ENCODE data around the gene APOE.
"Not testable (repeated sequence)": the region's sequence is repeated elsewhere in the genome, so short reads cannot be mapped to it uniquely, and the experiment has no call there.

Gene APOE

GRCh38 chr19:44905437-44906160 is at the start of gene APOE:
APOE (plus strand) TSS chr19:44905796; CDS start chr19:44906625, 829 bp downstream.
- H3K27ac ChIP-seq (ENCODE audit: low read depth, low read length): peak within 1 kb of the TSS; percentile 65
- H3K4me3 ChIP-seq (ENCODE audit: low read depth, low read length): peak within 1 kb of the TSS; percentile 95
- H3K36me3 ChIP-seq (ENCODE audit: control insufficient read depth, insufficient read depth, low read length): peaks cover 51% of the 10 kb centered on the region
- H3K4me1 ChIP-seq (ENCODE audit: control insufficient read depth, insufficient read depth, low read length): peaks cover 10% of the 10 kb centered on the region; the same call in 1 of the 2 replicates
- H3K27me3 ChIP-seq (ENCODE audit: control insufficient read depth, insufficient read depth, low read length): no peaks in the 10 kb centered on the region
- peak within 1 kb of the TSS; percentile 92 for H3K9ac ChIP-seq (ENCODE audit: low read length)
- H3K9me3 ChIP-seq (ENCODE audit: control insufficient read depth, insufficient read depth, low read depth, low read length): no peaks in the 10 kb centered on the region

- no peak overlapping the region for H3K9ac ChIP-seq (ENCODE audit: low read length)
- peaks cover 10% of the 10 kb centered on the region; the same call in 1 of the 2 replicates for H3K4me1 ChIP-seq (ENCODE audit: control insufficient read depth, insufficient read depth, low read length)
- peaks cover 57% of the 10 kb centered on the region for H3K36me3 ChIP-seq (ENCODE audit: control insufficient read depth, insufficient read depth, low read length)
- H3K4me3 ChIP-seq (ENCODE audit: low read depth, low read length): no peak overlapping the region
- H3K27ac ChIP-seq (ENCODE audit: low read depth, low read length): no peak overlapping the region
- H3K27me3 ChIP-seq (ENCODE audit: control insufficient read depth, insufficient read depth, low read length): no peaks in the 10 kb centered on the region
- H3K9me3 ChIP-seq (ENCODE audit: control insufficient read depth, insufficient read depth, low read depth, low read length): no peaks in the 10 kb centered on the region
These were observed 49.0 kb upstream of the APOE start for GRCh38 chr19:44856421-44857083.

- Histone ChIP-seq H3K4me1 (ENCODE audit: control insufficient read depth, insufficient read depth, low read length) (peaks cover 10% of the 10 kb centered on the region; the same call in 1 of the 2 replicates), H3K4me3 (ENCODE audit: low read depth, low read length) (no peak overlapping the region), H3K9me3 (ENCODE audit: control insufficient read depth, insufficient read depth, low read depth, low read length) (no peaks in the 10 kb centered on the region), H3K27ac (ENCODE audit: low read depth, low read length) (no peak overlapping the region), H3K9ac (ENCODE audit: low read length) (no peak overlapping the region), H3K27me3 (ENCODE audit: control insufficient read depth, insufficient read depth, low read length) (no peaks in the 10 kb centered on the region), H3K36me3 (ENCODE audit: control insufficient read depth, insufficient read depth, low read length) (peaks cover 56% of the 10 kb centered on the region)
These were observed 47.8 kb upstream of the APOE start for GRCh38 chr19:44857837-44858236.

DNA sequence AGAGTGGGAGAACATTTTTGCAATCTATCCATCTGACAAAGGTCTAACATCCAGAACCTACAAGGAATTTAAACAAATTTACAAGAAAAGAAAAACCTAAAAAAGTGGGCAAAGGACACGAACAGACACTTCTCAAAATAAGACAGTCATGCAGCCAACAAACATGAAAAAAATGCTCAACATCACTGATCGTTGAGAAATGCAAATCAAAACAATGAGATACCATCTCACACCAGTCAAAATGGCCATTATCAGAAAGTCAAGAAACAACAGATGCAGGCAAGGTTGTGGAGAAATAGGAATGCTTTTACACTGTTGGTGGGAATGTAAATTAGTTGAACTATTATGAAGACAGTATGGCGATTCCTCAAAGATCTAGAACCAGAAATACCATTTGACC is 44.0 kb upstream of the APOE start:
- not testable (repeated sequence) for H3K27ac ChIP-seq (ENCODE audit: low read depth, low read length); H3K9me3 ChIP-seq (ENCODE audit: control insufficient read depth, insufficient read depth, low read depth, low read length); H3K27me3 ChIP-seq (ENCODE audit: control insufficient read depth, insufficient read depth, low read length); H3K4me3 ChIP-seq (ENCODE audit: low read depth, low read length); H3K9ac ChIP-seq (ENCODE audit: low read length); H3K4me1 ChIP-seq (ENCODE audit: control insufficient read depth, insufficient read depth, low read length)
- peaks cover 61% of the 10 kb centered on the region for H3K36me3 ChIP-seq (ENCODE audit: control insufficient read depth, insufficient read depth, low read length)

- Histone ChIP-seq H3K36me3 (ENCODE audit: control insufficient read depth, insufficient read depth, low read length) (peaks cover 67% of the 10 kb centered on the region), H3K27ac (ENCODE audit: low read depth, low read length) (no peak overlapping the region), H3K4me3 (ENCODE audit: low read depth, low read length) (no peak overlapping the region), H3K4me1 (ENCODE audit: control insufficient read depth, insufficient read depth, low read length) (no peaks in the 10 kb centered on the region), H3K9ac (ENCODE audit: low read length) (no peak overlapping the region), H3K27me3 (ENCODE audit: control insufficient read depth, insufficient read depth, low read length) (no peaks in the 10 kb centered on the region), H3K9me3 (ENCODE audit: control insufficient read depth, insufficient read depth, low read depth, low read length) (no peaks in the 10 kb centered on the region)
These were observed 41.6 kb upstream of the APOE start for GRCh38 chr19:44863990-44864389.

- H3K9me3 ChIP-seq (ENCODE audit: control insufficient read depth, insufficient read depth, low read depth, low read length): no peaks in the 10 kb centered on the region
- no peaks in the 10 kb centered on the region for H3K4me1 ChIP-seq (ENCODE audit: control insufficient read depth, insufficient read depth, low read length)
- H3K27ac ChIP-seq (ENCODE audit: low read depth, low read length): no peak overlapping the region
- no peak overlapping the region for H3K4me3 ChIP-seq (ENCODE audit: low read depth, low read length)
- H3K36me3 ChIP-seq (ENCODE audit: control insufficient read depth, insufficient read depth, low read length): peaks cover 64% of the 10 kb centered on the region
- H3K27me3 ChIP-seq (ENCODE audit: control insufficient read depth, insufficient read depth, low read length): no peaks in the 10 kb centered on the region
- H3K9ac ChIP-seq (ENCODE audit: low read length): no peak overlapping the region
These were observed 40.3 kb upstream of the APOE start for GRCh38 chr19:44865196-44865767.

DNA sequence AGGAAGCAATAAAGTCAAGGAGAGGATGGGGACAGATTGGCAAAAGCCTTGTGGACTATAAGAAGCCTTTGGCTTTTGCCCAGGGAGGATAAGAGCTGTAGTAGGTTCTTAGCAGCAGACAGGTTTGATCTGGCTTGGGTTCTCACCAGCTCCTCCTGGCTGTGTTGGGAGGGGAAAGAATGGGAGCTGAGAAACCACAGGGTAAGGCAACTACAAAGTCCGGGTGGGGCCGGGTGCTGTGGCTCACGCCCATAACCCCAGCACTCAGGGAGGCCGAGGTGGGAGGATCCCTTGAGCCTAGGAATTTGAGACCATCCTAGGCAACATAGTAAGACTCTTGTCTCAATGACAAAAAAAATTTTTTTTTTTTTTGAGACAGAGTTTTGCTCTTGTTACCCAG is 38.9 kb upstream of the APOE start:
- H3K36me3 ChIP-seq (ENCODE audit: control insufficient read depth, insufficient read depth, low read length): peaks cover 64% of the 10 kb centered on the region
- no peak overlapping the region for H3K27ac ChIP-seq (ENCODE audit: low read depth, low read length)
- no peaks in the 10 kb centered on the region for H3K4me1 ChIP-seq (ENCODE audit: control insufficient read depth, insufficient read depth, low read length)
- H3K4me3 ChIP-seq (ENCODE audit: low read depth, low read length): no peak overlapping the region
- no peaks in the 10 kb centered on the region for H3K9me3 ChIP-seq (ENCODE audit: control insufficient read depth, insufficient read depth, low read depth, low read length)
- H3K27me3 ChIP-seq (ENCODE audit: control insufficient read depth, insufficient read depth, low read length): no peaks in the 10 kb centered on the region
- no peak overlapping the region for H3K9ac ChIP-seq (ENCODE audit: low read length)

- H3K9me3 ChIP-seq (ENCODE audit: control insufficient read depth, insufficient read depth, low read depth, low read length): no peaks in the 10 kb centered on the region
- H3K4me3 ChIP-seq (ENCODE audit: low read depth, low read length): no peak overlapping the region
- peaks cover 73% of the 10 kb centered on the region for H3K36me3 ChIP-seq (ENCODE audit: control insufficient read depth, insufficient read depth, low read length)
- H3K27me3 ChIP-seq (ENCODE audit: control insufficient read depth, insufficient read depth, low read length): no peaks in the 10 kb centered on the region
- H3K4me1 ChIP-seq (ENCODE audit: control insufficient read depth, insufficient read depth, low read length): no peaks in the 10 kb centered on the region
- no peak overlapping the region for H3K9ac ChIP-seq (ENCODE audit: low read length)
- H3K27ac ChIP-seq (ENCODE audit: low read depth, low read length): no peak overlapping the region
These were observed 38.0 kb upstream of the APOE start for GRCh38 chr19:44867578-44867977.

DNA sequence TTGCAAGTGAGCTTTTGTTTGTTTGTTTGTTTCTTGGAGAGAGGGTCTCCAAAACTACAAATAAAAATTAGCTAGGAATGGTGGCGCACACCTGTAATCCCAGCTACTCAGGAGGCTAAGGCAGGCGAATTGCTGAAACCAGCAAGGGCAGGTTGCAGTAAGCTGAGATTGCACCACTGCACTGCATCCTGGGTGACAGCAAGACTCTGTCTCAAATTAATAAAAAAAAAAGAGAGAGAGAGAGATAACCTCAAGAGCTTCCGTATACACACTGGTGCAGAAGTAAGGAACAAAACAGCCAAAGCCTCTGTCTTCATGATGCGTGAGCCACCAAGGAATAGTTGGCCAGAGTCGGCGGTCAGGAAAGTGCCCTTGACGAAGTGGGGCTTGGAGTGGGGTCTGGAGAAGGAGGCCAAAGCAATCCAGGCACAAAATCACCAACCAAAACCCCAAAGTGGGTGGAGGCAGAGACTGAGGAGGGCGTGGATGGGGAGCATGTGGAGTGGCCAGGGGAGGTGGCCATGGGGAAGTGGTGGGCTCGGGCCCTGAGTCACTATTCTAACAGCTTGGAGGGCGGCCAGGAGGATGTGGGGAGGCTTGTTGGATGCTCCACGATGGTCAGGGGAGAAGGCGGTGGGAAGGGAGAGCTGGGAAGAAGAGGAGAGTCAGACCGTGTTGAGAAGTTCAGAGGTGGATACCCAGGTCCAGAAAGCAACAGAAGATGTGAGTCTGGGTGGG is 35.7 kb upstream of the APOE start:
- H3K9me3 ChIP-seq (ENCODE audit: control insufficient read depth, insufficient read depth, low read depth, low read length): no peaks in the 10 kb centered on the region
- no peaks in the 10 kb centered on the region for H3K27me3 ChIP-seq (ENCODE audit: control insufficient read depth, insufficient read depth, low read length)
- H3K27ac ChIP-seq (ENCODE audit: low read depth, low read length): no peak overlapping the region
- H3K4me1 ChIP-seq (ENCODE audit: control insufficient read depth, insufficient read depth, low read length): no peaks in the 10 kb centered on the region
- H3K36me3 ChIP-seq (ENCODE audit: control insufficient read depth, insufficient read depth, low read length): peaks cover 87% of the 10 kb centered on the region
- no peak overlapping the region for H3K4me3 ChIP-seq (ENCODE audit: low read depth, low read length)
- H3K9ac ChIP-seq (ENCODE audit: low read length): no peak overlapping the region

GRCh38 chr19:44871809-44872208 is 33.8 kb upstream of the APOE start:
- Histone ChIP-seq H3K9ac (ENCODE audit: low read length) (no peak overlapping the region), H3K27ac (ENCODE audit: low read depth, low read length) (no peak overlapping the region), H3K36me3 (ENCODE audit: control insufficient read depth, insufficient read depth, low read length) (peaks cover 87% of the 10 kb centered on the region), H3K9me3 (ENCODE audit: control insufficient read depth, insufficient read depth, low read depth, low read length) (no peaks in the 10 kb centered on the region), H3K4me1 (ENCODE audit: control insufficient read depth, insufficient read depth, low read length) (peaks cover under 1% of the 10 kb centered on the region; the same call in 1 of the 2 replicates), H3K27me3 (ENCODE audit: control insufficient read depth, insufficient read depth, low read length) (no peaks in the 10 kb centered on the region), H3K4me3 (ENCODE audit: low read depth, low read length) (no peak overlapping the region)

Data from HUES6 (cell line).